ENCODE data around the gene BTBD8. TPM values are rescaled to one million over a fixed set of nuclear protein-coding genes. Genes with fewer than 3 reads are reported as not detected.
A peak's percentile ranks its signal among the peaks of the same experiment; 100 is the strongest.
"Not testable (repeated sequence)": the region's sequence is repeated elsewhere in the genome, so short reads cannot be mapped to it uniquely, and the experiment has no call there.

The BTBD8 gene
- total and polyA plus RNA-seq, 4 experiments from 2014 or later = 0.46 to 7.5 (median 3.7) TPM

- intact Hi-C loops (cut with micrococcal nuclease) = no loop called here
- Mint-ChIP-seq H3K36me3 (no peaks in the 10 kb centered on the region), H3K4me3 (no peak overlapping the region), H3K4me1 (no peaks in the 10 kb centered on the region), H3K9me3 (no peaks in the 10 kb centered on the region), H3K27ac (no peak overlapping the region), H3K27me3 (no peaks in the 10 kb centered on the region)
- Histone ChIP-seq H3K27me3 (ENCODE audit: insufficient read depth, low read length) (no peaks in the 10 kb centered on the region), H3K36me3 (ENCODE audit: insufficient read depth, low read length) (no peaks in the 10 kb centered on the region), H3K4me1 (ENCODE audit: insufficient read depth, low read length) (no peaks in the 10 kb centered on the region), H3K9me3 (ENCODE audit: control insufficient read depth in 1 of 2, low read length in 2 of 2) (no peaks in the 10 kb centered on the region), H3K4me3 (ENCODE audit: low read length in 2 of 2) (no peak overlapping the region), H3K27ac (ENCODE audit: low read depth, low read length) (no peak overlapping the region)
- DNase-seq = no peak
- ChIA-PET POLR2A (ENCODE audit: partially characterized antibody) (no interaction called here), CTCF (ENCODE audit: partially characterized antibody) (no interaction called here)
Measured at GRCh38 chr1:92043621-92044020, 36.5 kb upstream of the BTBD8 start.

GRCh38 chr1:92045766-92046495, 34.2 kb upstream of the BTBD8 start:
- Histone ChIP-seq H3K4me3 (ENCODE audit: low read length in 2 of 2) (no peak overlapping the region), H3K27ac (ENCODE audit: low read depth, low read length) (no peak overlapping the region), H3K36me3 (ENCODE audit: insufficient read depth, low read length) (no peaks in the 10 kb centered on the region), H3K27me3 (ENCODE audit: insufficient read depth, low read length) (no peaks in the 10 kb centered on the region), H3K9me3 (ENCODE audit: control insufficient read depth in 1 of 2, low read length in 2 of 2) (no peaks in the 10 kb centered on the region), H3K4me1 (ENCODE audit: insufficient read depth, low read length) (no peaks in the 10 kb centered on the region)
- Mint-ChIP-seq H3K27me3 (no peaks in the 10 kb centered on the region), H3K27ac (no peak overlapping the region), H3K4me1 (no peaks in the 10 kb centered on the region), H3K9me3 (no peaks in the 10 kb centered on the region), H3K36me3 (no peaks in the 10 kb centered on the region), H3K4me3 (no peak overlapping the region)
- DNase-seq = no peak
- intact Hi-C loops (cut with micrococcal nuclease) = no loop called here
- ChIA-PET POLR2A (ENCODE audit: partially characterized antibody) (no interaction called here), CTCF (ENCODE audit: partially characterized antibody) (interaction anchor here (0.6 kb wide), 1 partner anchor 11 kb away, joined by 4 read pairs; no protein-coding TSS in a partner anchor)

GRCh38 chr1:92051948-92052347, 28.2 kb upstream of the BTBD8 start:
- POLR2A ChIA-PET (ENCODE audit: partially characterized antibody) = no interaction called here
- no peaks in the 10 kb centered on the region for H3K4me1 ChIP-seq (ENCODE audit: insufficient read depth, low read length)
- no peak overlapping the region for H3K4me3 ChIP-seq (ENCODE audit: low read length in 2 of 2)
- no peak overlapping the region for H3K27ac ChIP-seq (ENCODE audit: low read depth, low read length)
- no peaks in the 10 kb centered on the region for H3K36me3 ChIP-seq (ENCODE audit: insufficient read depth, low read length)
- Mint-ChIP-seq H3K4me3 (no peak overlapping the region), H3K36me3 (no peaks in the 10 kb centered on the region), H3K27me3 (peaks cover 0 to 4% of the 10 kb centered on the region in 2 donors), H3K27ac (no peak overlapping the region), H3K9me3 (no peaks in the 10 kb centered on the region), H3K4me1 (no peaks in the 10 kb centered on the region)
- intact Hi-C loops (cut with micrococcal nuclease) = no loop called here
- CTCF ChIA-PET (ENCODE audit: partially characterized antibody) = no interaction called here
- H3K27me3 ChIP-seq (ENCODE audit: insufficient read depth, low read length) = no peaks in the 10 kb centered on the region
- H3K9me3 ChIP-seq (ENCODE audit: control insufficient read depth in 1 of 2, low read length in 2 of 2) = no peaks in the 10 kb centered on the region
- DNase-seq = no peak

- ChIA-PET CTCF (ENCODE audit: partially characterized antibody) (no interaction called here), POLR2A (ENCODE audit: partially characterized antibody) (no interaction called here)
- H3K9me3 Mint-ChIP-seq = no peaks in the 10 kb centered on the region
- no peaks in the 10 kb centered on the region for H3K36me3 Mint-ChIP-seq
- no peak overlapping the region for H3K4me3 Mint-ChIP-seq
- no peaks in the 10 kb centered on the region for H3K4me1 Mint-ChIP-seq
- no peaks in the 10 kb centered on the region for H3K27me3 Mint-ChIP-seq
- Histone ChIP-seq H3K36me3 (ENCODE audit: insufficient read depth, low read length) (no peaks in the 10 kb centered on the region), H3K27ac (ENCODE audit: low read depth, low read length) (no peak overlapping the region), H3K4me1 (ENCODE audit: insufficient read depth, low read length) (no peaks in the 10 kb centered on the region), H3K27me3 (ENCODE audit: insufficient read depth, low read length) (no peaks in the 10 kb centered on the region), H3K4me3 (ENCODE audit: low read length in 2 of 2) (no peak overlapping the region), H3K9me3 (ENCODE audit: control insufficient read depth in 1 of 2, low read length in 2 of 2) (no peaks in the 10 kb centered on the region)
- intact Hi-C loops (cut with micrococcal nuclease) = no loop called here
- no peak overlapping the region for H3K27ac Mint-ChIP-seq
- DNase-seq = no peak
Measured at GRCh38 chr1:92065042-92065441, 15.1 kb upstream of the BTBD8 start.

GRCh38 chr1:92066321-92066720, 13.8 kb upstream of the BTBD8 start:
- no peaks in the 10 kb centered on the region for H3K36me3 ChIP-seq (ENCODE audit: insufficient read depth, low read length)
- Mint-ChIP-seq H3K36me3 (no peaks in the 10 kb centered on the region), H3K27me3 (no peaks in the 10 kb centered on the region), H3K9me3 (no peaks in the 10 kb centered on the region), H3K27ac (no peak overlapping the region), H3K4me1 (no peaks in the 10 kb centered on the region), H3K4me3 (no peak overlapping the region)
- H3K9me3 ChIP-seq (ENCODE audit: control insufficient read depth in 1 of 2, low read length in 2 of 2) = no peaks in the 10 kb centered on the region
- ChIA-PET POLR2A (ENCODE audit: partially characterized antibody) (no interaction called here), CTCF (ENCODE audit: partially characterized antibody) (no interaction called here)
- no peaks in the 10 kb centered on the region for H3K4me1 ChIP-seq (ENCODE audit: insufficient read depth, low read length)
- H3K27ac ChIP-seq (ENCODE audit: low read depth, low read length) = no peak overlapping the region
- no peaks in the 10 kb centered on the region for H3K27me3 ChIP-seq (ENCODE audit: insufficient read depth, low read length)
- intact Hi-C loops (cut with micrococcal nuclease) = no loop called here
- H3K4me3 ChIP-seq (ENCODE audit: low read length in 2 of 2) = no peak overlapping the region
- no peak for DNase-seq

- no peaks in the 10 kb centered on the region for H3K9me3 ChIP-seq (ENCODE audit: control insufficient read depth in 1 of 2, low read length in 2 of 2)
- Mint-ChIP-seq H3K9me3 (no peaks in the 10 kb centered on the region), H3K27me3 (no peaks in the 10 kb centered on the region), H3K4me1 (peaks cover 0 to 4% (median 2%) of the 10 kb centered on the region in 4 donors), H3K27ac (no peak overlapping the region), H3K4me3 (no peak overlapping the region), H3K36me3 (no peaks in the 10 kb centered on the region)
- DNase-seq = no peak
- no peaks in the 10 kb centered on the region for H3K36me3 ChIP-seq (ENCODE audit: insufficient read depth, low read length)
- ChIA-PET CTCF (ENCODE audit: partially characterized antibody) (no interaction called here), POLR2A (ENCODE audit: partially characterized antibody) (no interaction called here)
- H3K27ac ChIP-seq (ENCODE audit: low read depth, low read length) = no peak overlapping the region
- no peak overlapping the region for H3K4me3 ChIP-seq (ENCODE audit: low read length in 2 of 2)
- no peaks in the 10 kb centered on the region for H3K4me1 ChIP-seq (ENCODE audit: insufficient read depth, low read length)
- H3K27me3 ChIP-seq (ENCODE audit: insufficient read depth, low read length) = no peaks in the 10 kb centered on the region
- intact Hi-C loops (cut with micrococcal nuclease) = no loop called here
Measured at GRCh38 chr1:92070892-92071291, 9.3 kb upstream of the BTBD8 start.

- H3K9me3 Mint-ChIP-seq; H3K27me3 ChIP-seq (ENCODE audit: insufficient read depth, low read length); DNase-seq; H3K4me3 Mint-ChIP-seq; H3K4me1 ChIP-seq (ENCODE audit: insufficient read depth, low read length); POLR2A ChIA-PET (ENCODE audit: partially characterized antibody); CTCF ChIA-PET (ENCODE audit: partially characterized antibody); H3K27ac ChIP-seq (ENCODE audit: low read depth, low read length); H3K27me3 Mint-ChIP-seq; H3K36me3 Mint-ChIP-seq; H3K4me3 ChIP-seq (ENCODE audit: low read length in 2 of 2); H3K4me1 Mint-ChIP-seq; H3K9me3 ChIP-seq (ENCODE audit: control insufficient read depth in 1 of 2, low read length in 2 of 2); H3K36me3 ChIP-seq (ENCODE audit: insufficient read depth, low read length); intact Hi-C loops (cut with micrococcal nuclease); H3K27ac Mint-ChIP-seq: not testable (repeated sequence)
Measured at GRCh38 chr1:92074446-92074845, 5.7 kb upstream of the BTBD8 start.

- Mint-ChIP-seq H3K9me3 (no peaks in the 10 kb centered on the region), H3K4me1 (peaks cover 6 to 10% (median 7%) of the 10 kb centered on the region in 4 donors), H3K36me3 (peaks cover 0 to 2% of the 10 kb centered on the region in 2 donors), H3K27ac (peak within 1 kb of the TSS in 1 of 7 donors; percentile 68), H3K4me3 (no peak within 1 kb of the TSS), H3K27me3 (no peaks in the 10 kb centered on the region)
- no peak within 1 kb of the TSS for H3K4me3 ChIP-seq (ENCODE audit: low read length in 2 of 2)
- ChIA-PET CTCF (ENCODE audit: partially characterized antibody) (no interaction called here), POLR2A (ENCODE audit: partially characterized antibody) (no interaction called here)
- H3K36me3 ChIP-seq (ENCODE audit: insufficient read depth, low read length) = no peaks in the 10 kb centered on the region
- intact Hi-C loops (cut with micrococcal nuclease) = no loop called here
- DNase-seq = no peak
- no peak within 1 kb of the TSS for H3K27ac ChIP-seq (ENCODE audit: low read depth, low read length)
- H3K27me3 ChIP-seq (ENCODE audit: insufficient read depth, low read length) = no peaks in the 10 kb centered on the region
- no peaks in the 10 kb centered on the region for H3K4me1 ChIP-seq (ENCODE audit: insufficient read depth, low read length)
- no peaks in the 10 kb centered on the region for H3K9me3 ChIP-seq (ENCODE audit: control insufficient read depth in 1 of 2, low read length in 2 of 2)
Measured at GRCh38 chr1:92075311-92075710, 4.8 kb upstream of the BTBD8 start, which contains the start of gene SETSIP. Gene SETSIP, minus strand, starts transcription at chr1:92075411. Its CDS starts 0 bp downstream, at chr1:92075411.
